Measurements from ENCODE around the gene DIP2B.
"Not testable (repeated sequence)": the region's sequence is repeated elsewhere in the genome, so short reads cannot be mapped to it uniquely, and the experiment has no call there.

DIP2B gene

DNA sequence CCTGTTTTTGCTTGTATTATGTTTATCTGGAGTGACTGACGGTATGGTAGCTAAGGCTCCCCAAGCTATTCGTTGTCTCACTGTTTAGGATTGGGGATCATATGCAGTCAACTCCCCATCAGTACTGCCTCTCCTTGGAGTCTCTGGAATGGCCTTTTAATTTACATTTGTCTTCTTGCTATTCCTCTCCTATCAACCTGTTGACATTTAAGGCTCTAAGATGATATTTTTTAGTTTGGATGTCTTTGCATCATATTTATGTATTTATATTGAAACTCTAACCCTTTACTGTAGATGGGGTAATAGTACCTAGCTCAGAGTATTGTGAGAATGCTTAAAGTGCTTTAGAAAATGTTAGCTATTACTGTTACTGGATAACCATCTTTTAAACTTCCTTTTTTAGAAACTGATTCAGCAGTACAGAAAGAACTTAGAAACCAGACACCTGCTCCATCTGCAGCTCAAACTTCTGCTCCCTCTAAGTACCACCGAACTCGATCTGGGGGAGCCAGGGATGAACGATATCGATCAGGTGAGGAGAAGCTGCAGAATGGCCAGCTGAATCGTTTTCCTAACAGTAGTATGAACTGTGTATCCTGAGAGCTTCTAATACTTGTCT, 135.6 kb downstream of the DIP2B start:
- no peak for DNase-seq

DNA sequence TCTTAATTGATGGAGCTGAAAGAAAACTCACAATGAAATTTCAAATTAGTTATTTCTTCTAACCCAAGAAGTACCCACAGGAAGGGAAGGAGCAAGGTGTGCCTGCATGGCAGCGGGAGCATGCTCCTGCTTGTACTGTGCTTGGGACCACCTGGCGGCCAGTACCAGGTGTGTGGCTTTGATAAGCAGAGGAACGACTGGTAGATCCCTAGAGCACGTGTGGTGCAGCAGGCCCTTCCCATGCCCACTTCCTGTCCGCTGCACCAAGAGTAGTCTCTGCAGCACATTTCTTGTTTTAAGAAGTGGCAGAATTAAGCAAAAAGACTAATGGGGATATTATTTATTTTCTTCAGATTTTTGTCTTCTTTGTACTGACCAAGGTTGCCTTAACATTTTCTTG, 136.8 kb downstream of the DIP2B start:
- no peak for DNase-seq

GRCh38 chr12:50642035-50642451, 137.3 kb downstream of the DIP2B start:
- DNase-seq, result no peak

DNA sequence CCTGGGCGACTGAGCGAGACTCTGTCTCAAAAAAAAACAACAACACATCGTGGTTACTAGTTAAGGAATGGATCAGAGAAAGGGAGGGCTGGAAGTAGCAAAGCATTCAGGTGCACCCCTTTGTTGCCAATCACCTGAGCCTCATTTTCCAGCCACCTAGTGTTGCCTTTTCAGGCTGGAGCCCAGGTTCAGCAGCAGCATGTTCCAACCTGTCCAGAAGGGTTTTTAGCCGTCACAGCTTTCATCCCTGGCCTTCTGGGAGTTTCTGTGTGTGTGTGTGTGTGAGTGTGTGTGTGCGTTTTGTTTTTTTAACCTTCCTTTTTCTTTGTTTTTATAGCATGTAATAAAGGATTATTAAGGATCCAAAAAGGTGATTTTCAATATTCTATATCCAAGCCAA, 138.0 kb downstream of the DIP2B start:
- no peak for DNase-seq

DNA sequence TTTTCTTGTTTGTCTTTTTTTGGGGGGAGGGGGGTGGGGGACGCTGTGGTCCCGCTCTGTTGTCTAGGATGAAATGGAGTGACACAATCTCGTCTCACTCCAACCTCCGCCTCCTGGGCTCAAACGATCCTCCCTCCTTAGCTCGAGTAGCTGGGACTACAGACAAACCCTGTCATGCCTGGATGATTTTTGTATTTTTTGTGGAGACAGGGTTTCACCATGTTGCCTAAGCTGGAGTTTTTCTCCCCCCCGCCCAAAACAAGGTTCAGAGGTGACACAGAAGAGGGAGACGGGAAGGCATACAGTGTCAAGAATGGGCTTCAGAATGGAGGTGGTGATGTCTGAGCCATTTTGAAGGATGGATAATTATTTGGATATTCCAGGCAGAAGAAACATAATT, 142.2 kb downstream of the DIP2B start:
- no peak for DNase-seq

GRCh38 chr12:50647479-50647878, 142.7 kb downstream of the DIP2B start:
- no peak for DNase-seq

DNA sequence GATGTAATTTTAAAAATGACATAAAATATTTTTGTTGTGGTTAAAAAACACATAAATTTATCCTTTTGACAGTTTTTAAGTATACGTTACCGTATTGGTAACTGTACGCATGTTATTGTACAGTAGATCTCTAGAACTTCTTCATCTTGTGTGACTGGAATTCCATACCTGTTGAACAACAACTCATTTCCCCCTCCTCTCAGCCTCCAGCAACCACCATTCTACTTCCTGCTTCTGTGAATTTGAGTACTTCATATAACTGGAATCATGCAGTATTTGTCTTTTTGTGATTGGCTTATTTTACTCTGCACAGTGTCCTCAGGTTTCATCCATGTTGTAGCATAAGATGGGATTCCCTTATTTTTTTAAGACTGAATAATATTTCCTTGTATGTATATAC, 145.5 kb downstream of the DIP2B start:
- DNase-seq, result no peak

DNA sequence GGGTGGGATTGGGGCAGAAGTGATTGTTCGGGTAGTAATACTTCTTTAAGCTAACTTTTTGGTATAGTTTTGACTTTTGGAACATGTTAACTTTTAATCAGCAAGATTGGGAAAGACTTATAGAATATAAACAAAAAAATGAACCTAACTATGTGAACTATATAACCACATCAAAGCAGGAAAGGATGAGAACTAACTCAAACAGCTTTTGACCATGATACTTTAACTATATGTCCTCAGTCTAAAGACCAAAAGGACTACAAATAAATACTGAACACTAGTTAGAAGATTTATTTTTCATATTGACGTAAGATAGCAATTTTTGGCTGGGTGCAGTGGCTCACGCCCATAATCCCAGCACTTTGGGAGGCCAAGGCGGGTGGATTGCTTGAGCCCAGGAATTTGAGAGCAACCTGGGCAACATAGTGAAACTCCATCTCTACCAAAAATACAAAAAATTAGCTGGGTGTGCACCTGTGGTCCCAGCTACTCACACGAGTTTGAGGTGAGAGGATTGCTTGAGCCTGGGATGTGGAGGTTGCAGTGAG, 150.7 kb downstream of the DIP2B start:
- DNase-seq, result no peak

- DNase-seq, result no peak
These were observed 154.5 kb downstream of the DIP2B start for GRCh38 chr12:50659260-50659659.

- DNase-seq, result no peak
These were observed 155.1 kb downstream of the DIP2B start for GRCh38 chr12:50659690-50660424.

- DNase-seq, result no peak
These were observed 155.6 kb downstream of the DIP2B start for GRCh38 chr12:50660425-50660822.

- DNase-seq, result no peak
These were observed 156.7 kb downstream of the DIP2B start for GRCh38 chr12:50661300-50662115.

DNA sequence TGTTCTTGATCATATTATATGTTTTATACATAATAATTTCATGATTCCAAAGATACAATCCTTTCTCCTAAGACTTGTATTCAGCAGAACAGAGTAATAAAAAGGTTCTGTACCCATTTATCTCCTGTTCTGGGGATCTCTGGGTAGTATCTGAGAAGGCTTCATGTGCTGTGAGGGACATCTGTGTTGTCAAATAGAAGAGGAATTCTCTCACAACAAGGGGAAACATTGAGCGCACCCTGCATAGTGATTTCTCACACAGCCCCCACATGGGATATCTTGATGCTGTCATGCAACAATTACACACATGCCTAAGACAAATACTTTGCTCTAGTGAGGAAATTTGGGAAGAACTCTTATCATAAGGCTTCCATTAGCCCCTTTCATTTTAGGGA, 157.3 kb downstream of the DIP2B start:
- no peak for DNase-seq

DNA sequence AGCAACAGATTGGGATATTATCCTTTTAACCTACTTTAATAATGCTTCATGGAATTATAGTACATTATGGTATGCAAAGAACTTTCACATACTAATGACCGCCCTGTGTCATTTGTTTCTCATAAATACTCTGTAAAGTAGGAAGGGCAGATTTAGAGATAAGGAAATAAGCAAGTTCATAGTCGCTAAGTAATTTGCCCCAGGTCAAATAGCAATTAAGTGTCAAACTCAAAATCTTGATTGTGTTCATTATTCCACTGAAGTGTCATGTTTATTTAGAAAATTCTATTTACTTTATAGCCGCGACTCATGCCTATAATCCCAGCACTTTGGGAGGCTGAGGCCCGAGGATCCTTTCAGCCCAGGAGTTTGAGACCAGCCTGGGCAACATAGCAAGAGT, 160.4 kb downstream of the DIP2B start:
- no peak for DNase-seq

DNA sequence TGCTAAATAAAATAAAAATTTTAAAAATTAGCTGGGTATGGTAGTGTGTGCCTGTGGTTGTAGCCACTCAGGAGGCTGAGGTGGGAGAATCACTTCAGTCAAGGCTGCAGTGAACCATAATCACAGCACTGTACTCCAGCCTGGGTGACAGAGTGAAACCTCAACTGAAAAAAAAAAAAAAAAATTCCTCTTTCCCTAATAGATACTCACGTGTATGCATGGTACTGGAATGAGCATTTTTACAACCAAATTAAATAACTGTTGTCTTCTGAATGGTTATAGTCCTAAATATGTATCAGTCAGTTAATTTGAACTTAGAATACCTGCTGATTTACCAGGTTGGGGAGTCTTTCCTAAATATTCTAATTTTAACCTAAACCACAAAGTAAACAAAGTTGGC, 160.8 kb downstream of the DIP2B start:
- no peak for DNase-seq

DNA sequence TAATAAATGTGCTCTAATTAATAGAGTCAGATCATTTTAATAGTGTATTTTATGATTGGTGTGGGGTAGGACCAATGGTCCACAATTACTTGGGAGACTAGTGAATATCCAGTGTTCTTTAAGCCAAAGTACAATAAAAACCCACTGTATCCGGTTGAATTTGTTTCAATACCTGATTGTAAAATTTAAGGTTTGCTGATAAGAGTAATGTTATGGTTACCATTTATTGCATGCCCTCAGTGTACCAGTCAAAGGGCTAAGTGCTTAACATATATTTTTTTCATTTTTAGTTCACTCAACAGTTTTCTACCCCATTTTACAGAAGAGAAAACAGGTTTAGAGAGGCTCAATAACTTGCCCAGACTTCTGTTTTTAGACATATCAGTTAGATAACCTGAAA, 161.2 kb downstream of the DIP2B start:
- DNase-seq, result no peak

DNA sequence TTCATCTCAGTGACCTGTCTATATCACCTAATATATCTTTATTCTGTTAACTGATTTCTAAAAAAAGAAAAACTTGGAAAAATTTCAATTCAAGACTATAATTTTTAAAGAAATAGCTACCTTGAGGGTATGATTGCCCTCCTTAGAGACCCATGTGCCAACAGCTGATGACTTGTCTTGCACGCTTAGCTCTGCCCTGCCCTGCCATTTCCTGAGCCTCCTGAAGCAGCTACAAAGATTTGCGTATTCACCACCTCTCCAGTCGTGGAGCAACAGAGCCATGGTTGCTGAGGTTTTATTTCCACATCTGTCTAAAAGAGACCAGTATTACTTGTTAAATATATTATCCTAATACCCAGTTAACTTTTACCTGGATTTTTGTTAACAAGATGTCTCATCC, 167.4 kb downstream of the DIP2B start:
- DNase-seq, result no peak

GRCh38 chr12:50676756-50677155, 172.0 kb downstream of the DIP2B start:
- DNase-seq, result no peak

GRCh38 chr12:50677858-50678257, 173.1 kb downstream of the DIP2B start:
- no peak for DNase-seq

GRCh38 chr12:50678650-50679365, 174.0 kb downstream of the DIP2B start:
- no peak for DNase-seq

- no peak for DNase-seq
These were observed 174.8 kb downstream of the DIP2B start for GRCh38 chr12:50679612-50680011.

- not testable (repeated sequence) for DNase-seq
These were observed 176.3 kb downstream of the DIP2B start for GRCh38 chr12:50681064-50681463.

GRCh38 chr12:50685641-50686040, 180.9 kb downstream of the DIP2B start:
- DNase-seq, result no peak
